ENCODE measurements around the gene PNMA8A.
A peak's percentile ranks its signal among the peaks of the same experiment; 100 is the strongest.
"Not testable (repeated sequence)": the region's sequence is repeated elsewhere in the genome, so short reads cannot be mapped to it uniquely, and the experiment has no call there.

PNMA8A gene

GRCh38 chr19:46446021-46446420, 25.3 kb downstream of the PNMA8A start:
- H3K4me3 ChIP-seq (ENCODE audit: low read depth in 1 of 2, low read length in 2 of 2) = no peak overlapping the region

GRCh38 chr19:46442808-46443450, 28.4 kb downstream of the PNMA8A start:
- no peak overlapping the region for H3K27ac ChIP-seq (ENCODE audit: low read depth, low read length)
- no peak overlapping the region for H3K4me3 ChIP-seq (ENCODE audit: low read depth in 1 of 2, low read length in 2 of 2)

More at GRCh38 chr19:46446021-46446420, 25.3 kb downstream of the PNMA8A start:
- no peaks in the 10 kb centered on the region for H3K36me3 ChIP-seq (ENCODE audit: insufficient read depth, low read length)
- H3K9me3 ChIP-seq (ENCODE audit: low read length) = no peaks in the 10 kb centered on the region
- no peak overlapping the region for H3K9ac ChIP-seq (ENCODE audit: low read length)
- peaks cover 6% of the 10 kb centered on the region for H3K4me1 ChIP-seq (ENCODE audit: insufficient read depth, low read length)
- H3K27me3 ChIP-seq (ENCODE audit: control insufficient read depth in 1 of 2, insufficient read depth in 2 of 2, low read length in 2 of 2) = no peaks in the 10 kb centered on the region
- no peak overlapping the region for H3K27ac ChIP-seq (ENCODE audit: low read depth, low read length)

GRCh38 chr19:46441866-46442265, 29.5 kb downstream of the PNMA8A start:
- H3K4me1 ChIP-seq (ENCODE audit: insufficient read depth, low read length) = peaks cover 6% of the 10 kb centered on the region
- no peak overlapping the region for H3K9ac ChIP-seq (ENCODE audit: low read length)
- no peak overlapping the region for H3K27ac ChIP-seq (ENCODE audit: low read depth, low read length)
- H3K27me3 ChIP-seq (ENCODE audit: control insufficient read depth in 1 of 2, insufficient read depth in 2 of 2, low read length in 2 of 2) = no peaks in the 10 kb centered on the region
- no peaks in the 10 kb centered on the region for H3K36me3 ChIP-seq (ENCODE audit: insufficient read depth, low read length)
- no peak overlapping the region for H3K4me3 ChIP-seq (ENCODE audit: low read depth in 1 of 2, low read length in 2 of 2)
- H3K9me3 ChIP-seq (ENCODE audit: low read length) = no peaks in the 10 kb centered on the region

More at GRCh38 chr19:46442808-46443450, 28.4 kb downstream of the PNMA8A start:
- Histone ChIP-seq H3K27me3 (ENCODE audit: control insufficient read depth in 1 of 2, insufficient read depth in 2 of 2, low read length in 2 of 2) (no peaks in the 10 kb centered on the region), H3K9ac (ENCODE audit: low read length) (no peak overlapping the region), H3K36me3 (ENCODE audit: insufficient read depth, low read length) (no peaks in the 10 kb centered on the region), H3K4me1 (ENCODE audit: insufficient read depth, low read length) (peaks cover 6% of the 10 kb centered on the region), H3K9me3 (ENCODE audit: low read length) (no peaks in the 10 kb centered on the region)

GRCh38 chr19:46435689-46436088, 35.7 kb downstream of the PNMA8A start:
- not testable (repeated sequence) for H3K27me3 ChIP-seq (ENCODE audit: control insufficient read depth in 1 of 2, insufficient read depth in 2 of 2, low read length in 2 of 2); H3K27ac ChIP-seq (ENCODE audit: low read depth, low read length); H3K9ac ChIP-seq (ENCODE audit: low read length); H3K36me3 ChIP-seq (ENCODE audit: insufficient read depth, low read length); H3K9me3 ChIP-seq (ENCODE audit: low read length); H3K4me3 ChIP-seq (ENCODE audit: low read depth in 1 of 2, low read length in 2 of 2); H3K4me1 ChIP-seq (ENCODE audit: insufficient read depth, low read length)

- H3K4me3 ChIP-seq (ENCODE audit: low read depth in 1 of 2, low read length in 2 of 2) = no peak overlapping the region
- H3K36me3 ChIP-seq (ENCODE audit: insufficient read depth, low read length) = no peaks in the 10 kb centered on the region
- no peaks in the 10 kb centered on the region for H3K4me1 ChIP-seq (ENCODE audit: insufficient read depth, low read length)
- H3K9me3 ChIP-seq (ENCODE audit: low read length) = no peaks in the 10 kb centered on the region
- H3K27ac ChIP-seq (ENCODE audit: low read depth, low read length) = no peak overlapping the region
- no peak overlapping the region for H3K9ac ChIP-seq (ENCODE audit: low read length)
- no peaks in the 10 kb centered on the region for H3K27me3 ChIP-seq (ENCODE audit: control insufficient read depth in 1 of 2, insufficient read depth in 2 of 2, low read length in 2 of 2)
Observed at GRCh38 chr19:46435009-46435408, 36.4 kb downstream of the PNMA8A start.

GRCh38 chr19:46433470-46433869, 37.9 kb downstream of the PNMA8A start:
- not testable (repeated sequence) for H3K9ac ChIP-seq (ENCODE audit: low read length); H3K36me3 ChIP-seq (ENCODE audit: insufficient read depth, low read length); H3K27ac ChIP-seq (ENCODE audit: low read depth, low read length); H3K4me1 ChIP-seq (ENCODE audit: insufficient read depth, low read length); H3K9me3 ChIP-seq (ENCODE audit: low read length); H3K4me3 ChIP-seq (ENCODE audit: low read depth in 1 of 2, low read length in 2 of 2); H3K27me3 ChIP-seq (ENCODE audit: control insufficient read depth in 1 of 2, insufficient read depth in 2 of 2, low read length in 2 of 2)

- no peaks in the 10 kb centered on the region for H3K27me3 ChIP-seq (ENCODE audit: control insufficient read depth in 1 of 2, insufficient read depth in 2 of 2, low read length in 2 of 2)
- peaks cover 7% of the 10 kb centered on the region for H3K4me1 ChIP-seq (ENCODE audit: insufficient read depth, low read length)
- no peak overlapping the region for H3K9ac ChIP-seq (ENCODE audit: low read length)
- no peak overlapping the region for H3K4me3 ChIP-seq (ENCODE audit: low read depth in 1 of 2, low read length in 2 of 2)
- no peak overlapping the region for H3K27ac ChIP-seq (ENCODE audit: low read depth, low read length)
- no peaks in the 10 kb centered on the region for H3K9me3 ChIP-seq (ENCODE audit: low read length)
- H3K36me3 ChIP-seq (ENCODE audit: insufficient read depth, low read length) = no peaks in the 10 kb centered on the region
Observed at GRCh38 chr19:46431824-46432223, 39.5 kb downstream of the PNMA8A start.

GRCh38 chr19:46429999-46430398, 41.4 kb downstream of the PNMA8A start:
- H3K9me3 ChIP-seq (ENCODE audit: low read length) = no peaks in the 10 kb centered on the region
- no peak overlapping the region for H3K27ac ChIP-seq (ENCODE audit: low read depth, low read length)
- no peaks in the 10 kb centered on the region for H3K27me3 ChIP-seq (ENCODE audit: control insufficient read depth in 1 of 2, insufficient read depth in 2 of 2, low read length in 2 of 2)
- H3K4me3 ChIP-seq (ENCODE audit: low read depth in 1 of 2, low read length in 2 of 2) = no peak overlapping the region
- H3K4me1 ChIP-seq (ENCODE audit: insufficient read depth, low read length) = peaks cover 10% of the 10 kb centered on the region
- H3K36me3 ChIP-seq (ENCODE audit: insufficient read depth, low read length) = no peaks in the 10 kb centered on the region
- H3K9ac ChIP-seq (ENCODE audit: low read length) = no peak overlapping the region

GRCh38 chr19:46428239-46429135, 42.9 kb downstream of the PNMA8A start, which contains the start of gene PNMA8C:
TSS of gene PNMA8C (minus strand) at chr19:46428936. CDS start at chr19:46428359, 577 bp downstream.
- Histone ChIP-seq H3K4me3 (ENCODE audit: low read depth in 1 of 2, low read length in 2 of 2) (peak within 1 kb of the TSS in 1 of 2 donors; percentile 33), H3K27me3 (ENCODE audit: control insufficient read depth in 1 of 2, insufficient read depth in 2 of 2, low read length in 2 of 2) (no peaks in the 10 kb centered on the region), H3K9ac (ENCODE audit: low read length) (no peak within 1 kb of the TSS), H3K27ac (ENCODE audit: low read depth, low read length) (no peak within 1 kb of the TSS), H3K4me1 (ENCODE audit: insufficient read depth, low read length) (peaks cover 10% of the 10 kb centered on the region), H3K36me3 (ENCODE audit: insufficient read depth, low read length) (no peaks in the 10 kb centered on the region), H3K9me3 (ENCODE audit: low read length) (no peaks in the 10 kb centered on the region)

GRCh38 chr19:46427518-46428045, 43.8 kb downstream of the PNMA8A start:
- H3K9ac ChIP-seq (ENCODE audit: low read length) = no peak overlapping the region
- peaks cover 10% of the 10 kb centered on the region for H3K4me1 ChIP-seq (ENCODE audit: insufficient read depth, low read length)
- no peaks in the 10 kb centered on the region for H3K27me3 ChIP-seq (ENCODE audit: control insufficient read depth in 1 of 2, insufficient read depth in 2 of 2, low read length in 2 of 2)
- H3K4me3 ChIP-seq (ENCODE audit: low read depth in 1 of 2, low read length in 2 of 2) = no peak overlapping the region
- no peaks in the 10 kb centered on the region for H3K36me3 ChIP-seq (ENCODE audit: insufficient read depth, low read length)
- H3K9me3 ChIP-seq (ENCODE audit: low read length) = no peaks in the 10 kb centered on the region
- no peak overlapping the region for H3K27ac ChIP-seq (ENCODE audit: low read depth, low read length)

- Histone ChIP-seq H3K27me3 (ENCODE audit: control insufficient read depth in 1 of 2, insufficient read depth in 2 of 2, low read length in 2 of 2) (no peaks in the 10 kb centered on the region), H3K9ac (ENCODE audit: low read length) (no peak overlapping the region), H3K9me3 (ENCODE audit: low read length) (no peaks in the 10 kb centered on the region), H3K4me1 (ENCODE audit: insufficient read depth, low read length) (peaks cover 10% of the 10 kb centered on the region), H3K27ac (ENCODE audit: low read depth, low read length) (peak overlapping the region; percentile 27), H3K36me3 (ENCODE audit: insufficient read depth, low read length) (no peaks in the 10 kb centered on the region), H3K4me3 (ENCODE audit: low read depth in 1 of 2, low read length in 2 of 2) (peak overlapping the region; percentile 63 to 71)
Observed at GRCh38 chr19:46426506-46427162, 44.7 kb downstream of the PNMA8A start.
